ENCODE results near the gene THRB.

THRB gene

DNA sequence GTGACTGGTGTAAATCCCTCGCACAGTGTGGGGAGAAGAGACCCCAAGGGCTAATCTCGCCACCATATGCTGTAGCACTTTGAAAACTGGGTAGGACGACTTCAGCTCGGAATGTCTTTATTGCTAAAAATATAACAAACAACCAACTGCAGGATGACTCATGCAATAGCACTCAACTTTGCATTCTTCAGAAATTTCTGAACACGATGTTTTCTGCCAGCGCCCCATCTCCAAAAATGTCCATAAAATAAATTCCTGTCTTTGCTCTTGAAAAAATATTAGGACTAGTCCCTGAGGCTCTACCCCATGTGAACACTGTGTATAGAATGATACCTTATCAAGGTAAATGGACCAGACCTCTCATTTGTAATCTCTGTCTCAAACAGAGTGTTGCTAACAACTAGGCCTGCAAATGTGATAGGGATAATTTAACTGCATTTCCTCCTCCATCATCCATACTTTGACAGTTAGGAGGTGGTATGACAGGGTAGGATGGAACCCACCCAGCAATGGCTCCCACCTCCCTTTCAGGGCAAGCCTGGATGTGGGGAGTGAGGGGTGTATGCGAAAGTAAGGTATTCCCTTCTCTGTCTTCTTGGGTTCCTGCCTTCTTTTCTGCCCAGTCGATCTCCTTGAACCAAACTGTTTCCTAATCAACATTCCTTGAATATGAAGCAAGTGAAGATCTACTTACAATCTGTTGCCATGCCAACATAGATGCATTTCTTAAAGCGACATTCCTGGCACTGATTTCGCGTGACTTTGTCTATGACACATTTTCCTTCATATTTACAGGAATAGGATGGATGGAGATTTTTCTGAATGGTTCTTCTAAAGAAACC is 348.4 kb downstream of the THRB start:
- H3K4me3 ChIP-seq (ENCODE audit: low read depth, low read length): no peak overlapping the region
- no peak for DNase-seq (ENCODE audit: low read depth)
- TF ChIP-seq POLR2A (IDR thresholded peaks at IDR 0.05; ENCODE audit: extremely low read depth, insufficient read length) (no peak), MYC (IDR thresholded peaks at IDR 0.05; ENCODE audit: low read depth, low read length) (no peak)
- TF ChIP-seq, protein P1, sequence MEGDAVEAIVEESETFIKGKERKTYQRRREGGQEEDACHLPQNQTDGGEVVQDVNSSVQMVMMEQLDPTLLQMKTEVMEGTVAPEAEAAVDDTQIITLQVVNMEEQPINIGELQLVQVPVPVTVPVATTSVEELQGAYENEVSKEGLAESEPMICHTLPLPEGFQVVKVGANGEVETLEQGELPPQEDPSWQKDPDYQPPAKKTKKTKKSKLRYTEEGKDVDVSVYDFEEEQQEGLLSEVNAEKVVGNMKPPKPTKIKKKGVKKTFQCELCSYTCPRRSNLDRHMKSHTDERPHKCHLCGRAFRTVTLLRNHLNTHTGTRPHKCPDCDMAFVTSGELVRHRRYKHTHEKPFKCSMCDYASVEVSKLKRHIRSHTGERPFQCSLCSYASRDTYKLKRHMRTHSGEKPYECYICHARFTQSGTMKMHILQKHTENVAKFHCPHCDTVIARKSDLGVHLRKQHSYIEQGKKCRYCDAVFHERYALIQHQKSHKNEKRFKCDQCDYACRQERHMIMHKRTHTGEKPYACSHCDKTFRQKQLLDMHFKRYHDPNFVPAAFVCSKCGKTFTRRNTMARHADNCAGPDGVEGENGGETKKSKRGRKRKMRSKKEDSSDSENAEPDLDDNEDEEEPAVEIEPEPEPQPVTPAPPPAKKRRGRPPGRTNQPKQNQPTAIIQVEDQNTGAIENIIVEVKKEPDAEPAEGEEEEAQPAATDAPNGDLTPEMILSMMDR (IDR thresholded peaks at IDR 0.05; ENCODE audit: low read depth, low read length): no peak
- TF ChIP-seq, protein P2, sequence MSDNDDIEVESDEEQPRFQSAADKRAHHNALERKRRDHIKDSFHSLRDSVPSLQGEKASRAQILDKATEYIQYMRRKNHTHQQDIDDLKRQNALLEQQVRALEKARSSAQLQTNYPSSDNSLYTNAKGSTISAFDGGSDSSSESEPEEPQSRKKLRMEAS (IDR thresholded peaks at IDR 0.05; ENCODE audit: low read depth, low read length): no peak

DNA sequence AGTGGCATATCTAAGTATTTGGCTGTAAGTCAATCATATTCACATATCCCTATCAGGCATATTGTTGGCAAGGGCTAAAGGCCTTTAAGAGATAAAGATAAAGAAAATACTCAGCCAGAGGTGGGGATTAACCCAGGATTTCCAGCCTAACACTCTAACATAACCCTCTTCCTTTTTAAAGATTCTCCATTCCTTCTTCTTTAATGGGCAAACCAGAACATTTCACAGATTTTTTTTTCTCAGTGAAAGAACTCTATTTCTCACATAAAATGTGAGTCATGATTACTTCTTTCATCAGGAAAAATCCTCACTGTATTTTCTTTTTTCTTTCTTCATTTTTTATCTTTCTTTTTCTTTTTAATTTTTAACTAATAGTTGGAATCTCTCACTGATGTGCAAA is 349.2 kb downstream of the THRB start:
- H3K4me3 ChIP-seq (ENCODE audit: low read depth, low read length): no peak overlapping the region
- TF ChIP-seq, protein P2 (IDR thresholded peaks at IDR 0.05; ENCODE audit: low read depth, low read length): no peak
- TF ChIP-seq POLR2A (IDR thresholded peaks at IDR 0.05; ENCODE audit: extremely low read depth, insufficient read length) (no peak), MYC (IDR thresholded peaks at IDR 0.05; ENCODE audit: low read depth, low read length) (no peak)
- TF ChIP-seq, protein P1 (IDR thresholded peaks at IDR 0.05; ENCODE audit: low read depth, low read length): no peak

DNA sequence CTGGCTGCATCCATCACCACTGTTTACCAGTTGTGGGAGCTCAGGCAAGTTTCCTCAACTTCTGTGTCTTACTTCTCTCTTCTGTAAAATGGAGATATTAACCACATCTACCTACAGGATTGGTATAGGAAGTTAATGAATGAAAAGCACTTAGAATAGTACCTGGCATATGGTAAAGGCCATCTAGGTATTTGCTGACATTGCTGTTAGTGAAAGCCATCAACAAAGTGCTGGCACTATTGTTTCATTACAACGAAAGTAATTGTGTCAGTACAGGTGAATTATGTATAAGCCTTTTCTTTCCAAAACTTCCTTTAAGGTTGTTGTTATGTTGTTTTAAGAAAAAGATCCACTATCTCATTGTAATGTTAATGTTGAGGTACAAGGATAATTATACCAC is 352.5 kb downstream of the THRB start:
- no peak overlapping the region for H3K4me3 ChIP-seq (ENCODE audit: low read depth, low read length)
- TF ChIP-seq POLR2A (IDR thresholded peaks at IDR 0.05; ENCODE audit: extremely low read depth, insufficient read length) (no peak), MYC (IDR thresholded peaks at IDR 0.05; ENCODE audit: low read depth, low read length) (no peak)
- TF ChIP-seq, protein P1 (IDR thresholded peaks at IDR 0.05; ENCODE audit: low read depth, low read length): no peak
- TF ChIP-seq, protein P2 (IDR thresholded peaks at IDR 0.05; ENCODE audit: low read depth, low read length): no peak
- DNase-seq (ENCODE audit: low read depth): no peak

More for the DNA sequence above, 349.2 kb downstream of the THRB start:
- no peak for DNase-seq (ENCODE audit: low read depth)

DNA sequence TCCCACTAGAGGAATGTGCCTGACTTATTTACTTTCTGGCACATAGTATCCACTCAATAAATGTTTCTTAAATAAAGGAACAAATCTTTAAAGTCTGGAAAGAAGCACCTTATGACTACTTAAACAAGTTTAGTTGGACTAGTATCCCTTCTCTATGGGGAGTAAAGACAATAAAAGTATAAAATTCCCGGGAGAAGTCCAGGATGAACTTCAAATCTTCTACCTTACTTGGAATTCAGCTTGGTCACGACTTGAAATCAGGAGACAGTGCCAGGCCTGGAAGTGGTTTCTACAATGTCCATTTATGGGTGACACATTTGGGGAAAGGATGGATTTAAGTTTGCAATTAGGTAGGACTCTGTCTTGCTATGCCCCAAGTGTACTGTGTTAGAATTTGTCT is 353.1 kb downstream of the THRB start:
- TF ChIP-seq, protein P1 (IDR thresholded peaks at IDR 0.05; ENCODE audit: low read depth, low read length): no peak
- TF ChIP-seq, protein P2 (IDR thresholded peaks at IDR 0.05; ENCODE audit: low read depth, low read length): no peak
- no peak for TF ChIP-seq MYC (IDR thresholded peaks at IDR 0.05; ENCODE audit: low read depth, low read length)
- no peak for TF ChIP-seq POLR2A (IDR thresholded peaks at IDR 0.05; ENCODE audit: extremely low read depth, insufficient read length)
- no peak overlapping the region for H3K4me3 ChIP-seq (ENCODE audit: low read depth, low read length)
- no peak for DNase-seq (ENCODE audit: low read depth)

DNA sequence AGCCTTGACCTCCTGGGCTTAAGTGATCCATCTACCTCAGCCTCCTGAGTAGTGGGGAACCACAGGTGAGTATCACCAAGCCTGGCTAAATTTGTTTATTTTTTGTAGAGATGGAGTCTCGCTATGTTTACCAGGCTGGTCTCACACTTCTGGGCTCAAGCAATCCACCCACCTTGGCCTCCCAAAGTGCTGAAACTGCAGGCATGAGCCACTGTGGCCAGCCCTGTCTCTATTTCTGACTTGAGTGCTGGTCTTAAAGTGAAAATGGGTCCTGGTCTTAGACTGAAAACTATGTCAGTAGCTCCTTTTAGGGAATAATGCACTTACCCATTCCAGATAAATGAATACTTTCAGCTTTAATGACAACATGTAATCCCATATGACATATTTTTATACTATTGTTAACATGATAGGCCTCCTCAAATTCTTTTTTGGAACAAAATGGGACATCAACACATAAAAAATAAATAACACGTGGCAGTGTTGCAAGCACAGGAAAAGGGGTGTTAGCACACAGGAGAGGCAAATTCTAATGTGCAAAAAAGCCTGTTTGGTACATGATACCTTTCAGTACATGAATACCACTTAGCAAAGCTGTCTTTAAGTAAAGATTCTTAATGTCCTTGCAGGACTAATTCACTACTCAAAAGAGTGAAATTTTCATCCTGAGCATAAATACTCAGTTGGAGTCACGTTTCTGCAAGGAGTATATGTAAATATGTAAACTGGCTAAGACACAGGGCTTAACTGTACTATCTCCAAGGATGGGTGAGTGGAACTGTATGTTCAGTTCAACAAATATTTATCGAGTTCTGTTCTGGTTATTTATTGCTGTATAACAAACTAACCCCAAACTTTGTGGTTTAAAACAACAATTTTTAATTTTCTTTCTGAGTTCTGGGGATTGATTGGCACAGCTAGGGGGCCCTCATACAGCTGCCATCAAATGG is 354.9 kb downstream of the THRB start:
- no peak for DNase-seq (ENCODE audit: low read depth)
- H3K4me3 ChIP-seq (ENCODE audit: low read depth, low read length): no peak overlapping the region
- TF ChIP-seq, protein P1 (IDR thresholded peaks at IDR 0.05; ENCODE audit: low read depth, low read length): no peak
- TF ChIP-seq MYC (IDR thresholded peaks at IDR 0.05; ENCODE audit: low read depth, low read length) (no peak), POLR2A (IDR thresholded peaks at IDR 0.05; ENCODE audit: extremely low read depth, insufficient read length) (no peak)
- TF ChIP-seq, protein P2 (IDR thresholded peaks at IDR 0.05; ENCODE audit: low read depth, low read length): no peak
